HG03378 (cell line): ENCODE data around the gene RNF222.
"Not testable (repeated sequence)": the region's sequence is repeated elsewhere in the genome, so short reads cannot be mapped to it uniquely, and the experiment has no call there.

Source experiments
- ATAC-seq: cut with Tn5 transposase; IDR thresholded peaks from one replicate; pipeline ENCODE4 v1.9.1; 2021; ENCODE audit warnings: mild to moderate bottlenecking, moderate library complexity; ENCODE audit not compliant: unreplicated experiment

RNF222 gene

DNA sequence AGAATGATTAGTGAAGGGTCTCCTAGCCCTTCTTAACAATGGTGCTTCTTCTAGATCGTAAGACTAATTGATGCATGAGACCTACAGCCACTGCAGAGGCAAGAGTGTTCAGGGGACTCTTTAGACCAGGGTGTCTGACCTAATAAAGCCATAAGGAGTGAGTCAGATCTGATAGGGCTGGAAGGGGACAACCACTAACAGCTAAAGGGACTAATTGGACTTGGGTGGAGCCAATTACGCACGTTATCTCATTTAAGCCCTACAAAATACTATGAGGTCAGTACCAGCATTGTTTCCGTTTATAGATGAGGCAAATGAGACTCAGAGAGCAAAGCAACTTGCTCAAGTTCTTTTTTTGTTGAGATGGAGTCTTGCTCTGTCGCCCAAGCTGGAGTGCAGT is 14.5 kb upstream of the RNF222 start:
- ATAC-seq, result no peak

- no peak for ATAC-seq
These were observed 13.2 kb upstream of the RNF222 start for GRCh38 chr17:8410883-8411238.

- ATAC-seq, result no peak
These were observed 12.6 kb upstream of the RNF222 start for GRCh38 chr17:8409966-8410882.

- no peak for ATAC-seq
These were observed 10.7 kb upstream of the RNF222 start for GRCh38 chr17:8408371-8408770.

DNA sequence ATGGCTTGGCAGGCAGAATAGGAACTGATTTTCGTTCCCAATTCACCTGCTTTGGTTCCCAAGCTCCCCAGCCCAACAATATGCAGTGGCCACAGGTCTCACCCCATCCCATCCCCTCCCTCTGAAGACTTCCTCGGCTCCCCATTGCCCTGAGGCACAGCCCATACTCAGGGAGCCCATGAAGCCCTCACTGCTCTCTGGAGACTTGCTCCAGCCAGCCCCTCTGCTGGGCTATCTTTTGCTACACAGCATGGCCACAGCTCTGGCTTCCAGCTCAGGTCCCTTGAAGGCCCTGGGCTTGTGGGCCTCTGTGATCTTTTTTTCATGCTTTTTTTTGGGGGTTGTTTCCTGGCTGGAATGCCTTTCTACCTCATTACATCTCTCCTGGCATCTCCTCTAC is 8.5 kb upstream of the RNF222 start:
- no peak for ATAC-seq

- no peak for ATAC-seq
These were observed 7.9 kb upstream of the RNF222 start for GRCh38 chr17:8405499-8406016.

DNA sequence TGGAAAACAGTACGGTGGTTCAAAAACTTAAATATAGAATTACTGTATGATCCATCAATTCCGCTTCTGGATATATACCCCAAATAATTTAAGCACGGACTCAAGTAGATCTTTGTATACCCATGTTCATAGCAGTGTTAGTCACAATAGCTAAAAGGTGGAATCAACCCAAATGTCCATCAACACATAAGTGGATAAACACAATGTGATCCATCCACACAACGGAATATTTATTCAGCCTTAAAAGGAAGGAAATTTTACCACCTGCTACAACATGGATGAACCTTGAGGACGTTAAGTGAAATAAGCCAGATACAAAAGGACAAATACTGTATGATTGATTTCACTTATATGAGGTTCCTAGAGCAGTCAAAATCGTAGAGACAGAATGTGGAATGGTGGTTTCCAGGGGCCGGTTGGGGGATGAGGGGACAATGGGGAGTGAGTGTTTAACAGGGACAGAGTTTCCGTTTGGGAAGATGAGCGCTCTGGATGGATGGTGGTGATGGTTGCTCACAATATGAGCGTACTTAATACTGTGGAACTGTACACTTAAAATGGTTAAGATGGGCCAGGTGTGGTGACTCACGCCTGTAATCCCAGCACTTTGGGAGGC is 5.4 kb upstream of the RNF222 start:
- no peak for ATAC-seq

- ATAC-seq, result no peak
These were observed 3.5 kb upstream of the RNF222 start for GRCh38 chr17:8401107-8401506.

DNA sequence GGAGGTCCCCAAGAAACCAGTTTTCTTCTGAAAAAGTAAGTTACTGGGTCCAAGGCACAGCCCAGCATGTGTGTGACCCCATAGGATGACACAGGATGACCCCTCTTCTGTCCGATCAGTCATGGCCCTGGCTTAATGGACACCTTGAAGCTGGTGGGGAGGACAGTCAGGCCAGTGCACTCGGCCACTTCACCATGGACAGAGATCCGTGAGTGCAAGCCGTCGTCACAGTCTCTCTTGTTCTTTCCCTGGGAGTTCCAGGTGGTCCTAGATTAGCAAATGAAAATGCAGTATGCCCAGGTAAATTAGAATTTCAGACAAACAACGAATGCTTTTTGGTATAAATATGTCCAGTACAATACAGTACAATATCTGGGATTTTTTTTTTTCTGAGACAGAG is 1.4 kb upstream of the RNF222 start:
- no peak for ATAC-seq

DNA sequence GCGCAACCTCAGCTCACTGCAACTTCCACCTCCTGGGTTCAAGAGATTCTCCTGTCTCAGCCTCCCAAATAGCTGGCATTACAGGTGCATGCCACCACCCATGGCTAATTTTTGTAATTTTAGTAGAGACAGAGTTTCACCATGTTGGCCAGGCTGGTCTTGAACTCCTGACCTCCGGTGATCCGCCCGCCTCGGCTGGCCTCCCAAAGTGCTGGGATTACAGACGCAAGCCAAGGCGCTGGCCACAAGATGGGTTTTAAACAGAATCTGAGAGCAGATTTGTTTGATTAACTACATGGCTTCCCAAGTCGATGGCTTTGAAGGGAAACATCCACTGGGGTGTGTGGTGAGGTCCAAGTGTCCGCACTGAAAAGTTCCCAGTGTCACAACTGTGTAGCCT is 3.1 kb downstream of the RNF222 start:
- ATAC-seq, result not testable (repeated sequence)

DNA sequence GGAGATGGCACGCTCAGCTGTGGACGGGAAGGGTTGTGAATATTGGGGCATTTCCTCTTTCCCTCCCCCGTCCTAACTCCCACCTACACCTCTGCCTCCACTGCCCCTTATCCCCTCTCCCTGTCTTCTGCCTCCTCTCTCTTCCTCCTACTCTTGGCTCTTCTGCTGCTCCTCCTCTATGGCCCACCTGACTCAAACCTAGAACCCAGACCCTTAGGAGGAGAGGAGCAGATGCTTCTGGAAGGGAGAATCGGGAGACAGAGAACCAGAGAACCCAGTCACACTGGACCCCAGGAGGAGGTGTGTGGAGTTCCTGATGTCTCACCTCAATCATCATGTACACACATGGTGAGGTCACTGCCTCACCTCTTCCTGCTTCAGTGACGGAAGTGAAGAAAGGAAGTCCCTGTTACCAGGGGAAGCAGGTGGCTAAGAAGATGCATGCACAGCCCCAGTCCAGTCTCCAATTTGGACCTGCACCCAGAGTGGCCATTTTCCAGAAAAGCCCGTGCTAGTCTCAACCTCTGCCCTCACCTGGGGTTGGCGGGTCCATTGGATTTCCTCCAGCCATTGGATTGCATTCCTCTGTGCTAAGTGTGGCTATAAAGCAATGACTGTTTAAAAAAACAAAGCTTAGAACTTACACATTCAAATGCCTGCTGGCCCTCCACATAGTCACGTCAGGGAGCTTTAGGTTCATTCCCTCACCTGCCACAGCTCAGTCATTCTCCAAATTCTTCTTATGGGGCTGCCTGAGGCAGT is 4.0 kb downstream of the RNF222 start:
- no peak for ATAC-seq

DNA sequence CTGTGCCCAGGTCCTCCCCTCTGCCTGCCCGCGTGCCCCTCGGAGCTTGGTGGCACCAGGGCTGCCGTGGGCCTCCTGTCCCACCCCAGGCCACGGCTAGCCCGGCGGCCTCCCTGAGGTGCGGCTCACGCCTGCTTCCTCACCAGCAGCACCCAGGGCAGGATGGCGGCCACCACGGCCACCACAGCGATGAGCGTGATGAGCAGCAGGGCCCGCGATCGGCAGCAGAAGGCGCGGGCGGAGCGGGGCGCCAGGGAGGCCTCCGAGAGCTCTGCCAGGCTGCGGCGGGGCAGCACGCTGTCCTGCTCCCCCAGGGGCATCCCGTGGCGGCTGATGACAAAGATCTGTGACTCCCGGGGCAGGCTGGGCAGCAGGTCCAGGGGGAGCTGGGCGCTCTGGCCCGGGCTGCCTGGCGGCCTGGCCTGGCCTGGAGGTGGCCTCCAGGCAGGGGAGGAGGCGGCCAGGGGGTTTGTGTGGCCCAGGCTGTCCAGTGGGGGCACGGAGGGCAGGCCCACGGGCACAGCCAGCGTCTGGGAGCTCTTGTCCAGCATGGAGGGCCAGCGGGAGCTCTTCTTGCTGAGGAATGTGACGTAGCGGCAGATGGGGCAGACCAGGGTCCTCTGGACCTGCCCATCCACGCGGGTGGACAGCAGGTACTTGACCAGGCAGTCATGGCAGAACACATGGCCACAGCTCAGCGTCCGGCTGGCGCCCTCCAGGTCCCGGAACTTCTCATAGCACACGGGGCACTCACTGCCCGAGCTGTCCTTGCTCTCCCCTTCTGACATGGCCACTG is 4.8 kb downstream of the RNF222 start:
- ATAC-seq, result no peak

DNA sequence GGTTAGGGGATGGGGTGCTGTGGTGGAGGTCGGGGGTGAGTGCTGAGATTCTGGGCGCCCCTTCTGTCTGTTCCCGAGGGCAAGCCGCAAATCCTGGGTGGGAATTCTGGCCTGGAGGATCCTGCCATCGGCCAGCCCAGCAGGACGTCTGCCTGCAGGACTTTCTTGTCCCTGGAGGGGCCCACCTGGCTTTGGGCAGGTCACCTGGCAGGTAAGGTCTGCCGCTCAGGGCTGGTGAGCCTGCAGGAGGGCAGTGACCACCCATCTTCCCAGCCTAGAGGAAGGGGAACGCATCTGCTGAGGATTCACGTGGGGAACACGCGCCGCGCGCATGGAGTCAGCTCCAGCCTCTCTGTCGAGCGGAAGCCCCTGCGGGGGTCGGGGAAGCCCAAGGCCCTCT is 5.4 kb downstream of the RNF222 start:
- no peak for ATAC-seq

- no peak for ATAC-seq
These were observed 5.9 kb downstream of the RNF222 start for GRCh38 chr17:8391711-8392110.

GRCh38 chr17:8387914-8388651 is 9.5 kb downstream of the RNF222 start:
- ATAC-seq, result no peak

GRCh38 chr17:8386841-8387240 is 10.8 kb downstream of the RNF222 start:
- no peak for ATAC-seq

GRCh38 chr17:8384801-8385378 is 12.7 kb downstream of the RNF222 start:
- ATAC-seq, result no peak

GRCh38 chr17:8383143-8383822 is 14.3 kb downstream of the RNF222 start, which contains the start of gene RPL26:
Gene RPL26 (minus strand): TSS chr17:8383193. CDS start chr17:8382310, 883 bp downstream.
- ATAC-seq, result peak; percentile 93

- no peak for ATAC-seq
These were observed 14.8 kb downstream of the RNF222 start for GRCh38 chr17:8382880-8383142.
